T-helper 2 cell (primary cell): ENCODE measurements around the gene C1orf159.

Experiments used
- DNase-seq, 5 experiments: peaks; one replicate each; pipeline versions ENCODE4 v3.0.0 to v3.0.0-alpha.2; 2012 to 2022

Gene C1orf159

DNA sequence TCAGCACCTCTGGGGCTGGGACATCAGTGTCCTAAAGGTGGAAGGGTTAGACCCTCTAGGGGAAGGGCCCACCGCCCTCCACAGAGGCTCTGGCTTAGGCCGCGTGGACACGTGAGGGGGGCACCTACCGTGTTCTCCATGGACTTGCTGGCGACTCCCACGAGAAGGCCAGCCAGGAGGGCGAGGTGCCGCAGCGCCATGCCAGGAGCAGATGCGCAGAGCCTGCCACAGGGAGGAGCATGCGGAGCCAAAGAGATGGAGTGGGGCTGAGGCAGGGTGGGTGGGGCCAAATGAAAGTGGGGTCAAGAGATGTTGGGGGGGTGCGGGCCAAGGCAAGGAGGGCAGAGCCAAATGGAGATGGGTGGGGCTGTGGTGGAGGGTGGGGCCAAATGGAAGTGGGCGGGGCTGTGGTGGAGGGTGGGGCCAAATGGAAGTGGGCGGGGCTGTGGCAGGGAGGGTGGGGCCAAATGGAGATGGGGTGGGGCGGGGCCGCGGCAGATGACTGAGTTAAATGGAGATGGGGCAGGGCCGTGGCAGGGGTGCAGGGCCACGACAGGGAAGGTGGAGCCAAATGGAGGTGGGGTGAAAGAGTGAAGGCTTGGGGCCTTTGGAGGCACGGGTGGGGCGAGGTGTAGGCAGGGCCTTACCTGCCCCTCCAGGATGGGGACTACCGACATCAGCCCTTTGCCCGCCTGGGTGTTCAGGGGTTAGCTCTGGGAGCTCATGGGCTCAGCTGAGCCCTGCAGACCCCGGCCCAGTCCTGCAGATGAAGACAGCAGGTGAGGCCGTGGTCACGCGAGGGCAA lies 24.3 kb downstream of the C1orf159 start:
- DNase-seq = no peak

DNA sequence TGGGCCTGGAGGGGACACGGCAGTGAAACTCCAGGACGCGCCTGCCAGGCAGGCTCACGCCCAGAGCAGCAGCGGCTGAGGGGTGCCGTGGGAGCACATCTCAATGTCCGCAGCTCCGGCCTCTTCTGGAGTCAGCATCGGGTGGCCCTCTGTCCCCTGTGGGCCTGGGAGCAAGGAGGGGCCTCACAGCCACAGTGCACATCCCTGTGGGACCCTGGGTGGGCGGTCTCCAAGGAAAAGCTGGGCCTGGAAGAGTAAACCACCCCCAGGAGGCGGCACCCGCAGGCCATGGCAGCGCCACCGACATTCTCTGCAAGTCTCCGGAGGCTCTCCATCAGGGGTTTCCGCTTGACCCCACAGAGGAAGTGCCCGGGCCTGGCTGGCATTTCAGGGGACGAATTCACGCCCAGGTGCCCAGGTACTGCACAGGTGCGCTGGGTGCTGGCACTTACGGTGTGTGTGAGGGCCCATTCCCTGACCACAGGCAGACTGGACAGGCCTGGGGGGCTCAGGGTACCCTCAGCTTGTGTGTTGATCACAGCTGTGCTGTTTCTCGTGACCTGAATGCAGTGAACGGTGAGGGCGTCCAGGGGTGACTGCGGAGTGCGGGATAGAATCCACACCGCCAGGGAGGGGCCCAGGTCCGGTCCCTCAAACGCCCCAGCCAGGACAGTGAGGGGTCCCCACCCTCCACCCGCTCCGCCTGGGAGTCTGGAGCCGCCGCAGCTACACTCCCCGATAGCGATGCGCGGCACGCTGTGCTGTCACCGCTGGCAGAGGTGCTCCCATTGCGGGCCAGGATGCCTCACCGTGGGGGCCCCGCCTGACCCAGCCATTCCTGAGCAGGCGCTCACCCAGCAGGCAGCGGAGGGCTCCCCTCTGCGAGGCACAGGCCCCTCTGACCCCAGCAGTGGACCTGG lies 25.2 kb downstream of the C1orf159 start:
- no peak for DNase-seq

DNA sequence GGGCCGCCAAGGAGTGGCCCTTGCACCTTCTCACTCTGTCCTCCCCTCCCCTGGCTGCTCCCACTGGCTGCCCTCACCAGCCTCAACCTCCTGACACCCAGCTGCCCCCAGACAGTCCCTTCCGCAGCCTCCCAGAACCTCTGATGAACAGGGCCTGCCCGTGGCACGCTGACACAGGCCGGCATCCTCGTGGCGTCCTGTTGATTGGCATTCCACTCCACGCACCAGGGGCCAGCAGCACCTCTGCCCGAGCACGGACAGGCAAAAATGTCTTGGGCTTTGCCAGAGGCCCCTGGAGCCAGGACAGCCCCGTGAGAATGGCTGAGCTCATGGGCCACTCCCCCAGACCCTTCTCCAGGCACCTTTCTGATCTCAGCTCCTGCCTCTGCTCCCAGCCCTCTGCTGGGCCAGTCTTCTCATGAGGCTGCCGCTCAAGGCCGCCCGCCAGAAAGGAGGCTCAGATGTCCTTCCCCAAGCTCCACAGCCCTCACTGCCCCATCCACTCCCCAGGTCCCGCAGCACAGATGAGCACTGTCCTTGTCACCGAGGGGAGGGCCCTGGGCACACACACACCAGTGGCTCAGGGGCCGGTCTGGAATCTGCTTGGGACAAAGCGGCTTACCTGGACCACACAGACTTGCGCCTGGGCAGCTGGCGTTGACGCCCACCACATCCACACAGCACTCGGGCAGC lies 26.0 kb downstream of the C1orf159 start:
- no peak for DNase-seq

DNA sequence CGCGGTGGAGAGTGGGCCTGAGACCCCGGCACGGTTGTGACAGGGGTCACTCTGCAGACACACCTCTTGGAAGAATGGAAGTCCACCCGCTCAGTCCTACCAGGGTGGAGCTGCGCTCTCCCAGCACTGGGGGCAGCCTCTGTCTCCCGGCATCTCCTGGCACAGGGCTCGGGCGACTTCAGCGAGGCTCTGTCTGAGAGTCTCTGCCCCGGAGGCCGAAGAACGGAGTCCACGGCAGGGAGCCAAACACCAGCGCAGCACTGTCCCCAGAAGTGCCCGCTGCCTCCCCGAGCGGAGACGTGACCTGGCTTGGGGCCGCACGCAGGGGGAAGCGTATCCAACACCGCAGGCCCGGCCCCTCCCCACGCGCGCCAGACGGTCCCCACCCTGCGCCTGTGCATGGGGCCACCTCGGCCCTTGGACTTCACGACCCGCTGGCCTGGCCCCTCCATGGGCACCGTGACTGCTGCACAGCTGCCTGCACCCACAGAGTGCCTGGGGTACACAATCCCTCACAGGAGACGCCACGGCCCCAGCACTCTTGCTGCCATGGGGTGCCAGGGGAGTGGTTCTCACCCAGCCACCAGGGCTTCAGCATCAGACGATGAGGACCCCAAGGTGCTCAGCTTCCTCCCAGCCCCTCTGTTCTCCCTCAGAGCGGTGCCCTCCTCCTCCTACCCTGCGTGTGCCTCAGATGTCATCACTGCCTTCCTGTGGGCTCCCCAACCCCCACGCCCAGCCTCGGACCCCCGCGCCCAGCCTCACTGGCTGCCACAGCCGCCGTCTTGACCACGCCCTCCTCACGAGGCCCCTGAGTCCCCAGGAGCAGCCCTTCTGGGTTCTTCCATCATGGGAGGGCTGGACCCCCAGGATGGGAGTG lies 26.8 kb downstream of the C1orf159 start:
- DNase-seq = no peak

DNA sequence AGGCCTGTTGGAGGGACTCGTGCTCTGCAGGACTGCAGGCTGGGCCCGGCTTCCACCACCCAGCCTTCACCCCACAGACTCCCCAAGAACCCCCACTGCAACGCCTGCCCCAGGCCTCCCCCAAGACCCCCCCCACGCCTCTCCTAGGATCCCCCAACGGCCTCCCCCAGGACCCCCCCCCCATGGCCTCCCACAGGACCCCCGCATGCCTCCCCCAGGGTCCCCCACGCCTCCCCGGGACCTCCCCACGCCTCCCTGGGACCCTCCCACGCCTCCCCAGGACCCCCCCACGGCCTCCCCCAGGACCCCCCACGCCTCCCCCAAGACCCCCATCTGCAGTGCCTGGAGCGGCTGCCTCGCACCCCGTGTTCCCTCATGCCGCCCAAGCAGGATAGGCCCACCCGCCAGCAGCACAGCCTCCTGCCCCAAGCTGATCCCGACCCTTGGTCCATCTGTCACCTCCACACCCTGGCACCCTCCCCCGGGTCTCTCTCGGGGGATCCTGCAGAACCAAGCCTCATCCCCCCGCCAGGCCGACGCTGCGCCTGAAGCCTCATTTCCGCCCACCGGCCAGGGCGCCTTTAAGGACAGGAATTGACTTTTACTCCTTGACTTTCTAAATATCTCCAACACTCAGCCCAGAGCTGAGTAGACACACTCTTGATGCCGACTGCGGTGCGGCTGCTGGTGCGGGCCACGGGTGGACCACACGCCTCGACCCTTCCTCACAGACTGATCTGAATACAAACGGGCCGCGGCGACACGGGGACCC lies 27.7 kb downstream of the C1orf159 start:
- no peak for DNase-seq

DNA sequence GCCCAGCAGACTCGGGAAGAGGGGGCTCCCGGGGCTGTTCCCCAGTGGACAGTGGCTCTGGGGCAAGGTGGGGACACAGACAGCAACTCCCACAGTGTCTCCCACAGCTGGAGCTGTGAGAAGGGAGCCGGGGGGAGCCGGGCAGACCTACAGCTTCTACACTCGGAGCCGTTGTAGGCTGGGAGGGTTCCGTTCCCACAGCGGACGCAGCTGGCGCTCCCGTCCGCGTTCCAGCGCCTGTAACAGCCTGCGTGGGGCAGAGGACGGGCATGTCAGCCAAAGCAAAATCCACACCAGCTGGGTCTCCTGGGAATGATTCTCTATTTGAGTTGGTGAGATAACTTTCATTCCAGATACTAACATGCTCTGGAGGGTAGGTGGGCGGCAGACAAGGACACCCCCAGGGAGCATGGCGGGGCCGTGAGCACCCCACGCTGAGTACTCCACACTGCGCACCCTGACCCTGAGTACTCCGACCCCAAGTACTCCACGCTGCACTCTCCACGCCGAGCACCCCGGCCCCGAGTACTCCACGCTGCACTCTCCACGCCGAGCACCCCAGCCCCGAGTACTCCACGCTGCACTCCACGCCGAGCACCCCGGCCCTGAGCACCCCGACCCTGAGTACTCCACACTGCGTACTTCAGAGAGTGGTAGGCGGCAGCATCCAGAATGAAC lies 28.4 kb downstream of the C1orf159 start:
- no peak for DNase-seq

DNA sequence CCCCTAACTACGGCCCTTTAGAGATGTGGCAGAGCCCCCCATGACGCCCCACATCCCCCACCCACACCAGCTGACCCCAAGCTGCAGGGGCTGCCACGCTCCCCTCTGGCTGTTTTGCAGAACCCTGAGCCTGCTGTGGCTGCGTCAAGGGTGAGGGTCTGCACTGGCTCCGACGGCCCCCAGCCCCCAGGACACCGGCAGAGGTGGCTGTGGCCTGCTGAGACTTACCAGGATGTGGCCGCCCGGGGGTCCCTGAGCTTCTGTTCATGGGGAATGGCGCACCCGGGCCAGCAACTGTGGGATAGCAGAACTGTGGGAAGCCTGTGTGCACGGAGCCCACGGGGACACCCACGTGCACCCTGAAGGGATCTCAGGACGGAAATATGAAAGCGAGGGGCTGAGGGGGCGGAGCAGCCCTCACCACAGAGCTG lies 29.0 kb downstream of the C1orf159 start:
- no peak for DNase-seq

DNA sequence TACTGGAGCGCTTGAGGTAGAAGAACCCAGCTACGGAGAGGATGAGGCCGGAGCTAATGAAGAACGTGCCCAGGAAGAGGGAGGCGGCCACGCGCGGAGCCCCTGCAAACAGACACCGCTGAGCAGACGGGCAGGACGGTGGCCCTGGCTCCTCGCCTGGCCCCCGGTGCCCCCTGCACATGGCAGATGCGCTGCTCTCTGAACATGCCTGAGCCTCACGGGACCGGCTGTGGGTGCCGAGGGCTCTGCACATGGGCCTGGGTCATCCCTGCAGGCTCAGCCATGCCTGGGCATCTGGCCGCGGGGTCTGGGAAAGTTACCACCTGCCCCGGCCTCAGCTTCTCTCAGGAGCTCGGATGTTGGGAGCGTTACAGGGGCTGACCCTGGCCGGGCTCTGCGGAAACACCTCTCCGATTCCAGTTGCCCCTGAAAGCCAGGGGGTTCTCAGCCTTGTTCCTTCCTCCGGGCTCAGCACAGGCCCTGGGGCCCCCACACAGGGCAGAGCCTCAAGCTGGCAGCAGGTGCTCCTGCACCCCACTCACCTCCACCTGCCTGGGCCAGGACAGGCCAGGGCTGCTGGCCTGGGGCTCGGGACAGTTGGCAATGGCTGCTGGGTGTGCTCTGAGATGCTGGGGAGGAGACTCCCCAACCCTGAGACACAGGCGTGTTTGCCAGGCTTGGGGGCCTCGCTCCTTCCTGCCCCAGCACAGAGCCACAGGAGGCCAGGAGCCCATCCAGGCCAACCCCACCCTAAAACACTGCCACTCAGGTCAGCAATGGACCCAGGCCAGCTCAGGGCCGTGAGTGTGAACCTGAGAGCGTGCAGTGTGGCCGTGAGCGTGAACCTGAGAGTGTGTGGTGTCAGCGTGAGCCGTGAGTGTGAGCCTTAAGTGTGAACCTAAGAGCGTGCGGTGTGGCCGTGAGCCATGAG lies 29.7 kb downstream of the C1orf159 start:
- DNase-seq = no peak

DNA sequence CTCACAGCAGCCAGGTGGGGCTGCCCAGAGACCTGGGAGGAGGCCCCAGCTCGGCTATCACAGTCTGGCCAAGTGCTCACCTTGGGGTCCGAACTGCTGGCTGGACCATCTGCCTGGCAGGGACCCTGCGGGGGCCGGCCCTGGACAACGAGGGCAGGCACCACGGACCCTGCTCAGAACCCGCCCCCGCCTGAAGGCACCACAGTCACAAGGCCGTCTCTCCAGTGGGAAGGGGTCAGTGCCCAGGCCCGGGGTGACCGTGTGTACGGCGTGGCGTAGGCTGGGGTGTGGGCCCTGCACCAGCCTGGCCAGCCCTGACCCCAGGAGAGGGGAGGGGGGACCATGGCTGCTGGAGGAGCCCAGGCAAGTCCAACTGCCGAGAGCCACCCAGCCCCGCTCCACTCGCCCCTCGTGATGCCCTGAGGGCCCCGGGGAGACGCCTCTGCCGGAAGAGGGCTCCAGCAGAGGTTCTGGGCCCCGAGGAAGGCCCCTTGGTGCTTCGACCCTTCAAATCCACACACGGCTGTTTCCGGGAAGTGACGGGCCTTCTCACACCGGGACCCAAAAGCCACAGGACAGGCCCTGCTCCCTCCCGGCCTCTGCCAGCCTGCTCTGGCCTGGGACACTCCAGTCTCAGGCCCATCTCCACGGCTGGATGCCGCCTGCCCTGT lies 30.6 kb downstream of the C1orf159 start:
- DNase-seq = no peak

DNA sequence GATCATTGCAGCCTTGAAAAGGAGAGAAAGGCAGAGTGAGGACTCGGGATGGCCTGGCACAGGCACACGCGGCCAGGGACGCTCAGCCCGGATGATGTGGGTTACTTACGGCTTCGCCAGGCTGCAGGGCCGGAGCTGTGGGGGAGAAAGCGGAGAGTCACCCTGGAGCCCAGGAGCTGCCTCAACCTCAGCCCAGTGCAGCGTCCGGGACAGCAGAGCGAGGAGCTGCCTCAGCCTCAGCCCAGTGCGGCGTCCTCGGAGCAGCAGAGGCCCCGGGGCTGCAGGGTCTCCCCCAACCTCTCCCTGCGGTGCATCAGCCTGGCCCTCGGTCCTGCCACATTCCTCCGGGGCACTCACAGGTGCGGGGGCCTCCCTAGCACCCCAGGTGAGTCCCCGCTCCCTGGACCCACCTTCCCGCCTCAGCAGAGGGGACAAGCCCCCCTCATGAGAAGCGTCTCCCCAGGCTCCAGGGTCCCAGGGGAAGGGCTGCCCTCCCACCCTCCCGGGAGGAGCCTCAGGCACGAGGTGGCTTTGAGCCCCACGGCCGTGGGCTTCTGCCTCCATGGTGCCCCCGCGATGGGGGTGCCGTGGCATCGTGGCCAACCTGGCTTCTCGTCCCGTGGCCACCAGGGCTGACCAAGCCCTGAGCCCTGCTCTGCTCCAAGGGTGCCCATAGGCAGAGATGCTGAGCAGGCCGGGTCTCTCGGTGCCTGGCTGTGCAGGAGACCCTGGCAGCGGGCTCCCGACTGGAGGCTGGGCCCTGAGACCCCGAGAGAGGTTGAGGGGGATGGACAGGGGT lies 31.3 kb downstream of the C1orf159 start:
- no peak for DNase-seq

DNA sequence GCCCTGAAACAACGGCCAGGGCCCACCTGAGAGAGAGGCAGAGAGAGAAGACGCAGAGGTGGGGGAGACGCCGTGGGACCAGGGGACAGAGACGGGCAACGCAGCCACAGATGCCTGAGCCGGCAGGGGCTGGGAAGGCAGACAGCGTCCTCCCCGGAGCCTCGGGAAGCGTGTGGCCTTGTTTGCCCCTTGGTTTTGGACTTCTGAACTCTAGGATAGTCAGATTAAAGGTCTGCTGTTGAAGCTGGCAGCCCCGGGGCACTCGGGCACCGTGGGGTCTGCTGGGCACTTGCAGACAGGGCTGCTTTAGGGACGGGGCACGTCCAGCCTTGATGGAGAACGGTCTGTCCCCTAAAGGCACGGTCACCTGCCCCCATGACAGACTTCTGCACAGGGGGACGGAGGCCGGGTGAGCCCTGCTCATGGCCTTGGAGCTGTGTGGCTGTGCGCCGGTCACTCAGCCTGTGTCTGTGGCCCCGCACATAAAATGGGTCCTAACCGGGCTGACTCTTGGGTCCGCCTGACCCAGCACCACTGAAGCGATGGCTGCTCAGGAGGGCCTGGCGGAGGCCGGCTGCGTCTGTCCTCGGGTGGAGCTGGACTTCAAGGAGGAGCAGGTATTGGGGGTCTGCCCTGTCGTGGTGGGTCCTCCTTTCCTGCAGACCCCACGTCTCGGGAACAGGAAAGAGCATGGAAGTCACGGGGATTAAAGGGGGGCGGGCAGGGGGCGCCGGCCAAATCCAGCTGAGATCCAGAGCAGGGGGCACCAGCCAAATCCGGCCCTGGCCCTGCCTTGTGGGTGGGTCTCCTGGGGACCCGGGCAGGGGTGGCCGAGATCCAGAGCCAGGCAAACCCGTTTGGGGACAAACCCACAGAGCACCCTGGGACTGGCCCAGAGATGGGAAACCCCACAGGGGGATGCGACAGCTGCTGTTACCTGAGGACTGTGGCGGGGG lies 32.2 kb downstream of the C1orf159 start:
- no peak for DNase-seq

DNA sequence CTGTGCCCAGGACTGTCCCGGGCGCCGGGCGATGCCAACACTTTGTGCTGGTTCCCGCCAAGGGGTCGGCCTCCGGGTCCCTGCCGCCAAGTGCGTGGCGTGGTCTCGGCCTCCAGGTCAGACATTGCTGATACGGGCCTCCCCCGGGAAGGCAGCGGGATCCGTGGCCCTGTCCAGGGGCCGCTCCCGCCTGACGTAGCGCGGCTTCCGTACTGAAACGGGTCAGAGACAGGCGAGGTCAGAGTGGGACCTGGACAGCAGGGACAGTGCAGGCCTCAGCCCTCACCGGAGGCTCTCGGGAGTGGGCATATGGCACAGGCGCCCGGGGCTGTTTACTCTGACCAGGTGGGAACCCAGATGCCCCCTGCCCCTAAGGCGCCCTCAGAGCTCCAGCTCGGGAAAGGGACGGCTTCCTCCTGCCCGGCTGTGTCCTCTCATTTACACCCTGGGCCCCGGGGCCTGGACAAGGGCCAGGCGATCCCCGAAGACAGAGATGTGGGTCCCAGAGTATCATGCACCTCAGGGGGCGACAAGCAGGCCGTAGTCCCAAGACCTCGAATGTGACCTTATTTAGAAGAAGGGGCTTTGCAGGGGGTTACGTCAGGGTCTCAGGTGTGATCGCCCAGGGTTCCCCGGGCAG lies 33.0 kb downstream of the C1orf159 start:
- no peak for DNase-seq

DNA sequence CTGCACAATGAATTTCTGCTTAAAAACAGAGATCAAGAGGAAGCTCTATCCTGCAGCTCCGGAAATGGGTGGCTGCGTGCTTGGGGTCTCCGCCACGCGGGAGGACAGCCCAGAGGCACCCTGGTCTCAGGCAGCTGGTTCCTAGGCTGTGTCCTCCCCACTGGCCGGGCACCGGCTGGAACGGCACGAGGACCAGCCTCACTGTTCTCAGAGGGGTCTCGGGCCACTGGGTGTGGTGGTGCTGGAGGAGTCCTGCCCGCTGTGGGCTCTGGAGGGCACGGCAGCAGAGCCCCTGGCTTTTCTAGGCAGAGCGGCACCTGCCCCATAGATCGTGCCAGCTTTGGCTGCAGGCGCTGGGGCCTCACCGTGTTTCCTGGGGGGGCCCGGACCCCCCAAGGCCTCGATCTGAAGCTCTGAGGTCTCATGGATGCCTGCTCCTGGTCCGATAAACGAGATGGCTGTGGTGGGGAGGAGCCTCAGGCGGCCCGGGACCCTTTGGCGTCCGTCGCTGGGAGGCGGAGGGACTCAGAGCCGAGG lies 33.6 kb downstream of the C1orf159 start:
- no peak for DNase-seq

DNA sequence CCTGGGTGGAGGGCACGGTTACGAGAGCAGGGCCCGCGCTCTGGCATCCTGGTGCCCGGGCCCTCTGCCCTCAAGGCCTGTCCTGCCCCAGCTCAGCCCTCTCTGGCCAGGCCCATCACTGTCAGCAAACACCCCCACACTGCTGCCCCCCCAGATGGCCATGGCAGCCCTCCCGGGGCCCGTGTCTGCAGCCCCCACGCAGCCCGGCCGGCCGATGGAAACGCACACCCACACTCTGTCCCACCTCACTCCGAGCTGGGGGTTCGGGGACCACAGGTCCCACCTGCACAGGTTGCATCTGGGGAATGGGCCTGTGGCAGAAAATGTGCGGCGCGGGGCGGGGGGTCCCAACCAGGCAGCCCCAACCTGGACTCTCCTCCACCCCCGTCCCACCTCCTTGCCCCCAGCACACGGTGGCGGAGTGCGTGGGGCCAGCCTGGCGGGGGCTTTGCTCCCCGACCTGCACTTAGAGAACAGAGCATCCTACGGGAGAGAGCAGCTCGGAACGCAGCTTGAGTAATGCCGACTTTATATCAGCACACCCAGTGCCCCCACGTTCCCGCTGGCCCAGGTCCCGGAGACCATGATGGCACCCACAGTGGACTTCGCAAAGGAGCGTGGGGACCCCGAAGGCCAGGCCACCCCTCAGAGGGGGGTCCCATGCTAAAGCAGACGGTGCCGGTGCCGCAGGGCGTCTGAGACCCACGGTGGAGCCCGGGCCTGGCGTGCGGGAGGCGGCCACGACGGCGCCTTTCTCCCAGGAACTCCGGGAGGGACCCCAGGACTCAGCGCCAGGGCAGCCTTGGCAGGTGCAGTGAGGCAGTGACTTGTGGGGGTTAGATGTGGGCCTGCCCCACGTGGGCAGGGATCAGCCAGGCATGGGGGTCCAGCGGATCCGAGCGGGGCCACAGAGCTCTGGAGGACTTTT lies 34.3 kb downstream of the C1orf159 start:
- DNase-seq = no peak

DNA sequence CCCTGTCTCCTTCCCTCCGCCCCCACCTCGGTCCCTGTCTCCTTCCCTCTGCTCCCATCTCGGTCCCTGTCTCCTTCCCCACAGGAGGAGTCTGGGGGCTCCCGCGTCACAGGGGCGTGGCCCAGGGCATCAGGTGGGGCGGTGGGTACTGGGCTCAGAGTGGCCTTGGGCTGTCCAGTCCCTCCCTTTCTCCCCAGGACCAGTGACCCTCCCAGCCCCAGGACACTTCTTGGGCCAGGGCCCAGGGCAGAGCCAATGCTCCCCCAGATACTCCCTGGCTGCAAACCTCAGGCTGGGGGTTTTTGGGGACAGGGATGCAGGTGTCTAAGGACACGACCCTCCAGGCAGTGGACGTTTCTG lies 35.0 kb downstream of the C1orf159 start:
- DNase-seq = no peak
